ENCODE results near the gene MSLN.
A peak's percentile ranks its signal among the peaks of the same experiment; 100 is the strongest.

DNA sequence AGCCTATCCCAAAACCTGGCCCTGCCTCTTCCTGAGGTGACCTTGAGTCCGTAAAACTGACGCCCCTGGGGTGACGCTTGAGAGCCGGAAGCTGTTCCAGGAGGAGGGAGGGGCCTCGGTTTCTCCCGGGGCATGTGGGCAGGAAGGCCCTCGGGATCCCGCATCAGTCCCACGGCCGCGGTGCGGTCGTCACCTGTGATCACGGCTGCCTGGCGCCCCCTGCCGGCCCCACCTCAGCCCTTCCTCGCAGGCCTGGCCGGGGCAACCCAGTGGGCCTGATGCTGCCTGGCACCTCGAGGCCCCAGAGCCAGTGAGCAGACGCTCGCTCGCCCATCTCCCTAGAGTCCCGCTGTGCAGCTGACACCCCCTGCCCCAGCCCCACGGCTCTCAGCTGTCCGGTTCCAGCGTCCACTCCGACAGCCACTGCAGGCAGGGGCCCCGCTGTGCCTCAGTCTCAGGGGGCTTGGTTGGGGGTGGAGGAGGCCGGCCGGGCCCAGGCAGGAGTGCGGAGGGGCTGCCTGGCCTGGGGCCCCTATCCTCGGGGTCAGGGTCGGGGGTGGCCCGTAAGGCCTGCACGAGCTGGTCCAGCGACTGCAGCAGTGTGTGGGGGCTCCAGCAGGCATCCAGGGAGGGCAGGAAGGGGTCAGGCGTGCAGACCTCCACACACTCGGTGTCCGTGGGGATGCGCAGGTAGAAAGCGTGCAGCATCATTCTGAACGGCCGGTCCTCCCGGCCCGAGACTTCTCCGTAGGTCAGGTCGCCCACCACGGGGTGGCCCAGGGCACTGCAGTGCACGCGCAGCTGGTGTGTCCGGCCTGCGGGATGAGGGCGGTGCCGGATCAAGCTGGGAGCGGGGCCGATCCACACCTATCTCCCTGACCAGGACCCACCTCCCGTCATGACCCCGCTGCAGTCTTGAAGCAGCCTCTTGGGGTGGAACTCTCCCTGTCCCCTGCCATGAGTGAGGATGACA lies 25.3 kb downstream of the MSLN start:
- TF ChIP-seq CTCF (IDR thresholded peaks at IDR 0.05) (peak; percentile 44 to 69 (median 46)), EP300 (IDR thresholded peaks at IDR 0.05) (no peak)

All from esophagus muscularis mucosa (tissue), 3 donors.